ENCODE measurements around the gene DNAJC10.
"Not testable (repeated sequence)": the region's sequence is repeated elsewhere in the genome, so short reads cannot be mapped to it uniquely, and the experiment has no call there.

Gene DNAJC10

DNA sequence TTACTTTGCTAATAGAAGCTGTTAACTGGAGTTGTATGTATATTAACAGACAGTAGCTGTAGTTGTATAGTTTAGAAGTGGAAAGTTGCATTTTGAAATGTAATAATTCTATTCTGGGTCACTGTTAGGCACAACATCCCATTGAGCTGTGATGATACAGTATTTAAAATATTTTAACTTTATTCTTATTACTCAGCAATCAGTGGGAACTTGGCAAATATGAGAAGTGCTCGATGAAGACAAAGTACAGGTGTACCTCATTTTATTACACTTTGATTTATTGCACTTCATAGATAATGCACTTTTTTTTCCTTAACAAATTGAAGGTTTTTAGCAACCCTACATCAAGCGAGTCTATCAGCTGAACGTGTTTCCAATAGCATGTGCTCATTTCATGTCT, 8.6 kb downstream of the DNAJC10 start:
- DNase-seq: no peak

DNA sequence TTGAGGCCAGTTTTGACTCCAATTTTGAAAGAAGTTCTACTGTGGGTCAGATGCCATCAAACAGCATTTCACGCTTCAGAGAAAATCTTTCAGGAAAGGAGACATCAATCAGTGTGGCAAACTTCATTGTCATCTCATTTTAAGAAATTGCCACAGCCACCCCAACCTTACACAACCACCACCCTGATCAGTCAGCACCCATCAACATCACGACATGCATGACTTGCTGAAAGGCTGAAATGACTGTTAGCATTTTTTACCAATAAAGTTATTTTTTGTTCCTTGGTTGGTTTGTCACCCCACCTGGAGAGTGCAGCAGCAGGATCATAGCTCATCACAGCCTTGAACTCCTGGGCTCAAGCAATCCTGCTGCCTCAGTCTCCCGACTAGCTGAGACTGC, 10.4 kb downstream of the DNAJC10 start:
- DNase-seq: no peak

DNA sequence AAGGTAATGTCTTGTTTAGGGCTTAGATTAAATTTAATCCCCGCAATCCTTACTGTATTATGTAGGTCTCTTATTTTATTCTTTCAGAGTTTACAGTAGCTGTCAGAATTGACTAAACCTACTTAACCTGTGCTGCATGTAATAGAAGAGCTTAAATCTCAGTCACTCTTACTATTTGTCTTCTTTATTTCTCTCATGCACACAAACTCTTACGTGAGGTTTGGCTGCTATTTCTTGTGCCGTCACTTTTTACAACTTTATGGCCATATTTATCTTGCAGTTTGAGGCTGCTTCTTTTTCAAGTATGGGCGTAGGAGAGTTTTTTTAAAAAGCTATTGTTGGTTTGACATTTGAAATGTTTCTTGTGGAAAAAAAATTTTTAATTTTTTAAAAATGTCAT, 12.0 kb downstream of the DNAJC10 start:
- no peak for DNase-seq

DNA sequence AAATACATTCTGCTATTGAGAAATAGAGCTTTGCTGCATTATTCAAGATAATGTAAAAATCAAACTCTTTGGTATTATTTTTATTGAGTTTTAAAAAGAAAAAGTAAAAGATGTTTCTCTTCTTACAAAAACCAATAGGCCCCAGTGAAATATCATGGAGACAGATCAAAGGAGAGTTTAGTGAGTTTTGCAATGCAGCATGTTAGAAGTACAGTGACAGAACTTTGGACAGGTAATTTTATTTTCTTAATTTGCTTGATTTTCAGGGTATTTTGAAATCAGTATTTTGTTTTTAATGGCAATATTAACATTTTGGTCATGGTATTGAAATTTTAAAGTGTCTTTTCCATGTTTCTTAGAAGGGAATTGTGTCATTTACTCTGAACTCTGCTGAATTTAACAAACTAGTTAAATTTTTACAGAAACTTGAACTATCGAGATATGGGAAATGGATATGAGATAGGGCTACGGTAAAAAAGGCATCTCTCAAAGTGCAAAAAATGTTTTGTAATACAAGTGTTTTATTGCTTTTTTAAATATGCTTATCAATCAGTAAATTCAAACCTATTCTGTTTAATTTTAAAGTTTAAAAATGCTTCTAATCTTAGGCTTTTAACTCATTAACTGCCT, 13.8 kb downstream of the DNAJC10 start:
- no peak for DNase-seq

DNA sequence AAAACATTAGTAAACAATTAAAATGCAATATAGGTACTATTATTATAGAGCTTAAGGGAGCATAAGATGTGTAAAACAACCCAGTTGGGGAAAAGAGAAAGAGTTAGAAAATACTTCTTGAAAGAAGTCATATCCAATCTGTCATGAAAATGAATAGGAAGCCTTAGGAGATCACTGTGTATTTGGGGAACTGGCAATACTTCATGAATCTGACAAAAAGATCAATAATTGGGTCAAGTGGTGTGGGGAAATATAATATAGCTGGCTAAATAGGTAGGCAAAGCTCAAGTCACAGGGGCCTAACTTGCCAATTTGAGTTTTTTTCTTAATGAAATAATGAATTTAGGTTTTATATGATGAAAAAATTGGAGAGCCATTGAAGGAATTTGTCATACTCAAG, 14.4 kb downstream of the DNAJC10 start:
- DNase-seq: no peak

DNA sequence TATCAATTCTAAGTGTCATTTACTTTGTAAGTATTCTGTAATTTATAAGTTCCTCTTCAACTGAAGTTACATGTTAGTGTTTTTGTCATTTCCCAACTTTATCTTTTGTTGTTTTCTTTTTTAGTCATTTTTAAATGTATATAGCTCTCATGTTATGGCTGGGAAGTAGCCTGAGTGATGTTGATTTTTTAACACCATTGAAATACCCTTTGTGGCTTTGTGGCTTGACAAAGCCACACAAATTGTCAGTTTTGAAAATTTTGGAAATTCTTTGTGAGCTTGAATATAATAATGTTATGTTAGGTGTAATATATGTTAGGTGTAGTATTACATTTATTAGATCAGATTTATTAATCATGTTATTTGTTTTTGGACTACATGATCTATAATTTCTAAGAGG, 16.7 kb downstream of the DNAJC10 start:
- DNase-seq: no peak

DNA sequence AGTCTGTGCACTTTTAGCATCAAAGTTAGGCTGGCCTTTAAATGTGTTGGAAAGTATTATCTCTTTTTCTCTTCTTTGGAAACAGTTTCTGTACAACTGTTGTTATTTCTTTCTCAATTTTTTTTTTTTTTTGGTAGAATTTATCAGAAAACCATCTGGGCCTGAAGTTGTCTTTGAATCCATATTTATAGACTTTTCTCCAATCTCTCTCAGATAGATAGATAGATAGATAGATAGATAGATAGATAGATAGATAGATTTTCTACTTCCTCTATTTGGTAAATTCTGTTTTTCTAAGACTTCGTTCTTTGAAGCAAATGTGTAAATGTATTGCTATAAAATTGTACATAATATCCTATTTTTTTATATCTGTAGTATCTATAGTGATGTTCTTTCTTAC, 17.5 kb downstream of the DNAJC10 start:
- DNase-seq: no peak

DNA sequence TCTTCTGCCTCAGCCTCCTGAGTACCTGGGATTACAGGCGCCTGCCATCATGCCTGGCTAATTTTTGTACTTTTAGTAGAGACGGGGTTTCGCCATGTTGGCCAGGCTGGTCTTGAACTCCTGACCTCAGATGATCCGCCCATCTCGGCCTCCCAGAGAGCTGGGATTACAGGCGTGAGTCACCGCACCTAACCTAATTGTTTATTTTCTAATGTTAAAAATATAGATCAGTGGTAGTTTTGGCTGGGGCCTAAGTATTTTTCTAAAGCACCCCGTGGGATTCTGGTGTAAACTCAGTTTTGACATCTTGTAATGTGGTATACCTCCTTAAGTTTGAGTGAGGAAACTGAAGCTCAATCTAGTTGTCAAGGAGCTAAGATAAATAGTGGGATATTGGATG, 20.8 kb downstream of the DNAJC10 start:
- DNase-seq: not testable (repeated sequence)

DNA sequence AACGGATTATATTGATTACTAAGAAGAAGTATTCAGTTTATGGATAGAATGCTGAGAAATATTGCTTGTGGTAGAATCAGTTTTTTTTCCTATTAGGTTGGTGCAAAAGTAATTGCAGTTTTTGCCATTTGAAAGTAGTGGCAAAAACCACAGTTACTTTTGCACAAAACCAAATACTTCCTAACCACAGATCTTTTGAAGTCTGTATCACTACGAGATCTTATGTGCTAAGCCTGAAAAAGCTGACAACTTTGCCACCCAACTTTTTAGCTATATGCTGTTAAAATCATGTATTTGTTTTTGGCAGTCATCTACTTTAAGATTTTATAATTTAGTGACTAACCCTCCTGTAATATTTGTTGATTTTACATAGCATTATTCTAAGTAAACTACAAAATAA, 24.6 kb downstream of the DNAJC10 start:
- no peak for DNase-seq

DNA sequence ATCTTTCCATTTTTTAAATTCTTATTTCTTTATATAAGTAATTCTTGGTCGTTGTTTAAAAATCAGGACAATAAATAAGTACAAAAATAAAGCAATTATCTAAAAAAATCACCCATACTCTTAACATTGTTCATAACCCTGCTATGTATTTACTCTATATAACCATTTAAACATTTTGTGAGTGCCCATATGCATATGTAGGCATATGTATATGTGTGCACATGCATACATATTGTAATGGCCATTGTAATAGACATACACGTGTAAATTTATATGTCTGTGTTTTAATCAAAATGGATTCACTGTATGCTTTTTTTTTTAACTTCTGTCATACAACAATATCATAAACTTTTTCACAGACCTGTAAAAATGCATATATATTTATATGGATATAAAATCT, 25.6 kb downstream of the DNAJC10 start:
- no peak for DNase-seq

DNA sequence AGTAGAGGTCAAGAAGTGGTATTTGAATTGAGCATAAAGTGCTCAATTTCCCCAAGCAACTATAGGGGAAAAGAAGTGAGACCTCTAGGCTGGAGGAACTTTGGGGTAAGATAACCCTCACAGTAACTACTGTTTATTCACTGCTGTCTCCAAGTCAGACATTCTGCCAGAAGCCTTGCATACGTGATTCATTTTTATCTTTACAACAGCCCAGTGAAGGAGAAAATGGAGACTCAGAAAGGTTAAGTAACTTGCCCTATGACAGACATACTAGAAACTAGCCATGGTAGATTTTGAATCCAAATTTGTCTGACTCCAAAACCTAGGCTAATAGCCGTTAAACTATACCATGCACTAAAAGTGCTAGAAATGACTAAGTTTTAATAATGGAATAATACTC, 28.4 kb downstream of the DNAJC10 start:
- DNase-seq: no peak

DNA sequence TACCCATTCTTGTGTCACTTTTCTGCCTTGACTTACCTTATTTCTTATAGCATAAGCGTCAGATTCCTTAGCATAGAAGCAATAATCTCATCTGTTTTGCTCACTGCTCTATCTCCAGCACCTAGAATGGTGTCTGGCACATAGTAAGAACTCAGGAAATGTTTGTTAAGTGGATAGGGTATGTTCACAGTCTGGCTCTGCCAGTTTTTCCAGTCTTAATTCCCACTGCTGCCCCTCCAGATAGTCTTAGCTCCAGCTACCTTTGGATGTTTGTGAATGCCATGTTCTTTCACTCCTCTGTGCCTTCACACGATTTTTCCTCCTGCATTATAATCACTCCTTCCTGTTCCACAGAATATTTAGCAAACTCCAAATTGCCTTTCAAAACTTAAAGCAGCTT, 29.0 kb downstream of the DNAJC10 start:
- DNase-seq: no peak

DNA sequence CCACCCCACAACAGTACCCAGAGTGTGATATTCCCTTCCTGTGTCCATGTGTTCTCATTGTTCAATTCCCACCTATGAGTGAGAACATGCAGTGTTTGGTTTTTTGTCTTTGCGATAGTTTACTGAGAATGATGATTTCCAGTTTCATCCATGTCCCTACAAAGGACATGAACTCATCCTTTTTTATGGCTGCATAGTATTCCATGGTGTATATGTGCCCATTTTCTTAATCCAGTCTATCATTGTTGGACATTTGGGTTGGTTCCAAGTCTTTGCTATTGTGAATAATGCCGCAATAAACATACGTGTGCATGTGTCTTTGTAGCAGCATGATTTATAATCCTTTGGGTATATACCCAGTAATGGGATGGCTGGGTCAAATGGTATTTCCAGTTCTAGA, 29.8 kb downstream of the DNAJC10 start:
- DNase-seq: not testable (repeated sequence)

DNA sequence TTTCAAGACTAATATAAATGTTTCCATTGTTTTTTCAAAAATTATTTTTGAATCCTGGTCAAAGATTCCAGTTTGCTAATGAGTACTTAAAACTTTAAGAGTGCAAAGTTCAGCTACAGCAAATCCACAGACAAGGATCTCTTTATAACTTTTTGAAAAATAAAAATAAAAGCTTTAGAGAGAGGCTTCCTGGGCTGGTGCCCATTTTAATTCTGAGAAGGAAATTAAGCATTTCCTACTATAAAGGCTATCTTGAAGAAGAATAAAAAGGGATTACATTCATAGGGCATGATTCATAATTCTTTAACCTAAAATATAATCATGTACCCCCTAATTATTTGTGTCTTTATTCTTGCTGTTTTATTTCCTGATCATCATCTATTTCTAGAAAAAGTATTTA, 38.2 kb downstream of the DNAJC10 start:
- no peak for DNase-seq

DNA sequence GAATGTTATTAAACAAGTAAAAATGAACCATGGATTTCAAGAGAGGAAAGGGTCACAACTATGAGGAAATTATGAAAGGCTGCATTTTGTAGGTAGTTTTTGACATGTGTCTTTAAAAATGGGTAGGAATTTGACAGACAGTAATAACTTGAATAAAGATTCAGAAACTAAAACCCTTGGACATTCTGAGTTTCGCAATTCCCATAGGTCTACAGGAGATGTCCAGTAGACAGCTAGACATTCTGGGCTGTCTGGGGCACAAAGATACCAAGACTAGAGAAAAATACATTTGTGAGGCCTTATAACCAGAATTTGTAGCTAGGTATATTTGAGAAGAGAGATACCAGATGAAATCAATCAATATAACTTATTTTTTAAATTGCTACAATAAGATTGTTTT, 42.3 kb downstream of the DNAJC10 start:
- DNase-seq: no peak

DNA sequence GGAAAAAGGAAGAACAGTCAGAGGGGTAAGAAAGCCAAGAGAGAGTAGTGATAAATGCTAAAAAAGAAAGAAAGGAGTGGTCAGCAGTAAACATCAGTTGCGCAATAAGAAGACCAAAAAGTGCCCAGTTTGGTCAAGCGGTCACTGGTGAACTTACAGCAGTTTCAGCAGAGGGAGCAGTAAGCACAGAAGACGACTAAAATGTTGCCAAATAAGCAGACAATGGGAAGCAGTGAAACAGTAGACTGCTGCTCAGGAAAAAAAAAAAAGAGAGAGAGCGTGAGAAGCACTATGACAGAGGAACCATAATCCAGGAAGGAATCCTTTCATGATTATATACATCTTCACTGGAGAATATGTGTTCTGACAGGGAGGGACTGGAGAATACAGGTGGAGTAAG, 45.8 kb downstream of the DNAJC10 start:
- peak; percentile 21 to 79 for DNase-seq

DNA sequence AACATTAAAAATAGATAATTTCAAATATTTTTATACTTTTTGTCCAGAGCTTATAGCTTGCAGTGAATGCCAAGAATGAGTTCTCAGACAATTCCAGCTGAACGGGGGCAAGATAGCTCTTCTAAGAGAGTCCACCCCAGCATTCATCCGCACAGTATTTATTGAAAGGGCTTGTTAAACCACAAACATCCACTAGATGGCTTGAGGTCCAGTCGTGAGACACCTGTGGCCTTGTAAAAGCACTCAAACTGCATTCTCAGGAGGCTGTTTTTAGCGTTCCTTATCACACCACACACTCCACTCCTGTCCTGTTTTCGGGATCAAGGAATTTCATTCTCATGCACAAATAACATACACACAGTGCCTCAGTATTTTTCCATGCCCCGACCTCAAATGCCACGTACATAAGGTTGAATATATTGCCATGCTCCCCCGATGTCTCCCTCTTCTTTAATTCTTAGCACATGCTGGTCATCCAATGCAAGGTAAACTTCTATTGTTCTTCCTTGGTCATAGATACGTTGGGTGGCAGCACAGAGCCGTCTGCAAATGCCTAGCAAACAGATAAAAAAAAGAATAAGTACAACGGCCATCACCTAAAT, 47.4 kb downstream of the DNAJC10 start:
- DNase-seq: no peak

DNA sequence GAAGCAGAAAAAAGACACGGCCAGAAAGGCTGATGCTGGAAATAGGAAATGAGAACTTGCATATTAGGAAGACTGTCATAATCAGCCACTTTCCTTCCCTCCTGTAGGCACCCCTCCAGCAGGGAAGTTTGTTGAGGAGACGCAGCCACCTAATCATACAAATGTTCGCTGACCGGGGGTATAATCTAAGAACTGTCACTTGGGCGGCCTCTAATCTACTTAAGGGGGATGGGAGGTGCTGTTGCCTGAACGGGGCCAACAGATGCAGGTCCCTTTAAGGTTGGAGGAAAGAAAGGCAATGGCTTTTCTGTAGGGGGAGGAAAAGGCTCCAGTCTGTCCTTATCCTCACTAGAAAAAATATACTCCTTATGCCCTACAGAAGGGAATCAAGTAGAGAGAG, 50.6 kb downstream of the DNAJC10 start:
- DNase-seq: no peak

DNA sequence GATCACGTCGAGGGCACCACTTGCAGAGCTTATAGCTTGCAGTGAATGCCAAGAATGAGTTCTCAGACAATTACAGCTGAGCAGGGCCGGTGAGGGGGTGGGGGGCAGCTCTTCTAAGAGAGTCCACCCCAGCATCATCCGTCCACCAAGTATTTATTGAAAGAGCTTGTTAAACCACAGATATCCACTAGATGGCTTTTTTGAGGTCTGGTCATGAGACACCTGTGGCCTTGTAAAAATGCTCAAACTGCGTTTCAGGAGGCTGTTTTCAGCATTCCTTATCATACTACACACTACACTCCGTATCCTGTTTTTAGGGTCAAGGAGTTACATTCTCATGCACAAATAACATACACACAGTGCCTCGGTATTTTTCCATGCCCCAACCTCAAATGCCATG, 51.5 kb downstream of the DNAJC10 start:
- no peak for DNase-seq

DNA sequence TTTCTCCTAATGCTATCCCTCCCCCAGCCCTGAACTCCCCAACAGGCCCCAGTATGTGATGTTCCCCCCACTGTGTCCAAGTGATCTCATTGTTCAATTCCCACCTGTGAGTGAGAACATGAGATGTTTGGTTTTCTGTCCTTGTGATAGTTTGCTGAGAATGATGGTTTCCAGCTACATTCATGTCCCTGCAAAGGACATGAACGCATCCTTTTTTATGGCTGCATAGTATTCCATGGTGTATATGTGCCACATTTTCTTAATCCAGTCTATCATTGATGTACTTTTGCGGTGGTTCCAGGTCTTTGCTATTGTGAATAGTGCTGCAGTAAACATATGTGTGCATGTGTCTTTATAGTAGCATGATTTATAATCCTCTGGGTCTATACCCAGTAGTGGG, 52.9 kb downstream of the DNAJC10 start:
- not testable (repeated sequence) for DNase-seq

DNA sequence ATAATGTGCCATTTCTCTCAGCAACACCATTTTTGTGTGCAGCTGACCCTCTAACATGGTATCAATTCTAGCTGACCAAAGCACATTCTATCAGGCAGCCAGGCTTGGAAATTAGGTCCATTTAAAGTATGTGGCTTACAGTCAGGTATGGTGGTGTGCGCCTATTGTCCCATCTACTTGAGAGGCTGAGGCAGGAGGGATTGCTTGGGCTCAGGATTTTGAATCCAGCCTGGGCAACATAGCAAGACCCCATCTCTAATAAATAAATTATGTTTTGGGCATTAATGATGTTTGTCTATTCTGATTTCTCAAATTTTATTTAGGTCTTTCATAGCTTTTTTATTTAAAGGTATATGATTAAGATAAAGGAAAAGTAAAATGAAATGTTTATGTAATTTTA, 63.3 kb downstream of the DNAJC10 start:
- DNase-seq: no peak

DNA sequence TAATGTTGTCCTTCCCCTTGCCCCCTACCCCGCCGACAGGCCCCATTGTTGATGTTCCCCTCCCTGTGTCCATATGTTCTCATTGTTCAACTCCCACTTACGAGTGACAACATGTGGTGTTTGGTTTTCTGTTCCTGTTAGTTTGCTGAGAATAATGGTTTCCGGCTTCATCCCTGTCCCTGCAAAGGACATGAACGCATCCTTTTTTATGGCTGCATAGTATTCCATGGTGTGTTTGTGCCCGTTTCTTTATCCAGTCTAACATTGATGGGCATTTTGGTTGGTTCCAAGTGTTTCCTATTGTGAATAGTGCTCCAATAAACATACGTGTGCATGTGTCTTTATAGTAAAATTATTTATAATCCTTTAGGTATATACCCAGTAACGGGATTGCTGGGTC, 65.0 kb downstream of the DNAJC10 start:
- DNase-seq: not testable (repeated sequence)

DNA sequence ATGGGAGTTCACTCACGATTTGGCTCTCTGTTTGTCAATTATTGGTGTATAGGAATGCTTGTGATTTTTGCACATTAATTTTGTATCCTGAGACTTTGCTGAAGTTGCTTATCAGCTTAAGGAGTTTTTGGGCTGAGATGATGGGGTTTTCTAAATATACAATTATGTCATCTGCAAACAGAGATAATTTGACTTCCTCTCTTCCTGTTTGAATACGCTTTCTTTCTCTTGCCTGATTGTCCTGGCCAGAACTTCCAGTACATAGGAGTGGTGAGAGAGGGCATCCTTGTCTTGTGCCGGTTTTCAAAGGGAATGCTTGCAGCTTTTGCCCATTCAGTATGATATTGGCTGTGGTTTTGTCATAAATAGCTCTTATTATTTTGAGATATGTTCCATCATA, 66.6 kb downstream of the DNAJC10 start:
- DNase-seq: not testable (repeated sequence)

DNA sequence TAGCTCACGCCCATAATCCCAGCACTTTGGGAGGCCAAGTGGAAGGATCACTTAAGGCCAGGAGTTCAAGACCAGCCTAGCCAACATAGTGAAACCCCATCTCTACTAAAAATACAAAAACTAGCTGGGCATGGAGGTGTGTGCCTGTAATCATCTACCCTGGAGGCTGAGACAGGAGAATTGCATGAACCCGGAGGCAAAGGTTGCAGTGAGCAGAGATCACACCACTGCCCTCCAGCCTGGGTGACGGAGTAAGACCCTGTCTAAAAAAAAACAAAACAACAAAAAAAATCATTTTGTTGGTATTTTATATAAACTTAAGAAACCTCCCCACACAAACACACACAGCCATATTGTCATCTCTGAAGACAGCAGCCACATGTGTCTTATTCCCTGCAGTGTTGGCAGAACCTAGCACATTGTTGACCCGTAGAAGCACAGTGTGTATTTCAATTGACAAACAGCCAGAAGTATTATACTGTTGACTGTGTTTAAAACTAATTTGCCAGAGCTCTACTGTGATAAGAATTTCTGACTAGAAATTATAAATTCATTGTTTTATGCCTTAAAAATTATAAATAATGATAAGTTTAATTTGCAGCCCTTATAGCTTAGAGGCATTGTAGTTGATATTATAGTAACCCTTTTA, 68.1 kb downstream of the DNAJC10 start:
- DNase-seq: no peak

DNA sequence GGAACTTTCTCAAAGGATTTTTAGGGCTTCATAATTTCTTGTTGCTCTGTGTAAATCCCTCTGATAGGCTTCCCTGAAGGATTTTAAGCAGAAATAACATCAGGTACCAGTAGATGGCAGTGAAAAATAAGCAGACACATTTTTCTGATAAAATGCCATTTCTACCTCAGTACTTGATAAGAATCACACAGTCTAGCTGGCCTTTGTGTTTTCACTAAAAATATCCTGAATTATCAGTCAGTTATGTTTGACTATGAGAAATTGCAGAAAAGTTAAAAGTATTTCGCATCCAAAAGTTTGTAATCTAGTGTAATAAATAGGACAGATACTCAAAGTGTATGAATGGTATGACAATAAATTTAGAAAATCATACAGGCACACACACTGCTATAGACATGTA, 68.7 kb downstream of the DNAJC10 start:
- peak in 1 of 2 donors; percentile 61 for DNase-seq
